Measurements from ENCODE around the gene ELOVL6.
"Not testable (repeated sequence)": the region's sequence is repeated elsewhere in the genome, so short reads cannot be mapped to it uniquely, and the experiment has no call there.

Gene ELOVL6

DNA sequence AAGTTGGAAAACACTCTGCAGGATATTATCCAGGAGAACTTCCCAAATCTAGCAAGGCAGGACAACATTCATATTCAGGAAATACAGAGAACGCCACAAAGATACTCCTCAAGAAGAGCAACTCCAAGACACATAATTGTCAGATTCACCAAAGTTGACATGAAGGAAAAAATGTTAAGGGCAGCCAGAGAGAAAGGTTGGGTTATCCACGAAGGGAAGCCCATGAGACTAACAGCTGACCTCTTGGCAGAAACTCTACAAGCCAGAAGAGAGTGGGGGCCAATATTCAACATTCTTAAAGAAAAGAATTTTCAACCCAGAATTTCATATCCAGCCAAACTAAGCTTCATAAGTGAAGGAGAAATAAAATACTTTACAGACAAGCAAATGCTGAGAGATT is 120.3 kb downstream of the ELOVL6 start:
- H3K4me3 Mint-ChIP-seq, H3K27me3 Mint-ChIP-seq, DNase-seq, H3K9me3 Mint-ChIP-seq, CTCF ChIA-PET, H3K4me1 Mint-ChIP-seq, H3K27ac Mint-ChIP-seq, H3K36me3 Mint-ChIP-seq: not testable (repeated sequence)

DNA sequence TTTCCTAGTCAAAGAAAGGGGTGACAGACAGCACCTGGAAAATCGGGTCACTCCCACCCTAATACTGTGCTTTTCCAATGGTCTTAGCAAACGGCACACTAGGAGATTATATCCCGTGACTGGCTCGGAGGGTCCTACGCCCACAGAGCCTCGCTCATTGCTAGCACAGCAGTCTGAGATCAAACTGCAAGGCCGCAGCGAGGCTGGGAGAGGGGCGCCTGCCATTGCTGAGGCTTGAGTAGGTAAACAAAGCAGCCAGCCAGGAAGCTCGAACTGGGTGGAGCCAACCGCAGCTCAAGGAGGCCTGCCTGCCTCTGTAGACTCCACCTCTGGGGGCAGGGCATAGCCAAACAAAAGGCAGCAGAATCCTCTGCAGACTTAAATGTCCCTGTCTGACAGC is 121.6 kb downstream of the ELOVL6 start:
- CTCF ChIA-PET, H3K27ac Mint-ChIP-seq, H3K9me3 Mint-ChIP-seq, H3K4me1 Mint-ChIP-seq, H3K4me3 Mint-ChIP-seq, H3K36me3 Mint-ChIP-seq, DNase-seq, H3K27me3 Mint-ChIP-seq: not testable (repeated sequence)

DNA sequence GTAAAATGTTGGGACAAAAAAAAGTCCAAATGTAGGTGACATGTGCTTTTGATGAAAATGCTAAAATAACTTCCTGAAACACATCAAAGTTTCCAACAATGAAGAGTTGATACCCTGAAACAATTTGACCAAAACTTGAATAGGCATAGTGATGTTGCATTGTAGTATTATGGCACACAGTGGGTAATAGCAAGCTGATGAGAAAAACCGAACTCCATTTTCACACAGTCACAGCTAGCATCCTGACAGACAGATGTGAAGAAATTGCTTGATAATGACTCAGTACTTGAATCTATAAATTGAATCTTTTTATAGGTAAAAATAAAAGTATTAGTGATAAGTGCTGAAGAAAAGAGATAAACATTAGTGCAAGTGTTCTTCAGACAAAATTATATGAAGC is 122.5 kb downstream of the ELOVL6 start:
- no peaks in the 10 kb centered on the region for H3K36me3 Mint-ChIP-seq
- CTCF ChIA-PET, result no interaction called here
- H3K9me3 Mint-ChIP-seq, result peaks cover 2% of the 10 kb centered on the region
- peaks cover 2% of the 10 kb centered on the region for H3K4me1 Mint-ChIP-seq
- no peak overlapping the region for H3K27ac Mint-ChIP-seq
- DNase-seq, result no peak
- no peak overlapping the region for H3K4me3 Mint-ChIP-seq
- no peaks in the 10 kb centered on the region for H3K27me3 Mint-ChIP-seq

GRCh38 chr4:110075083-110075738 is 123.2 kb downstream of the ELOVL6 start:
- no peak overlapping the region for H3K4me3 Mint-ChIP-seq
- CTCF ChIA-PET, result no interaction called here
- H3K36me3 Mint-ChIP-seq, result no peaks in the 10 kb centered on the region
- DNase-seq, result no peak
- no peaks in the 10 kb centered on the region for H3K27me3 Mint-ChIP-seq
- peaks cover 2% of the 10 kb centered on the region for H3K4me1 Mint-ChIP-seq
- no peak overlapping the region for H3K27ac Mint-ChIP-seq
- H3K9me3 Mint-ChIP-seq, result peaks cover 2% of the 10 kb centered on the region

- no peak overlapping the region for H3K4me3 Mint-ChIP-seq
- H3K4me1 Mint-ChIP-seq, result peaks cover 2% of the 10 kb centered on the region
- H3K9me3 Mint-ChIP-seq, result peaks cover 2% of the 10 kb centered on the region
- CTCF ChIA-PET, result no interaction called here
- no peaks in the 10 kb centered on the region for H3K36me3 Mint-ChIP-seq
- H3K27ac Mint-ChIP-seq, result no peak overlapping the region
- DNase-seq, result no peak
- H3K27me3 Mint-ChIP-seq, result no peaks in the 10 kb centered on the region
Observed at GRCh38 chr4:110074570-110074969, 123.8 kb downstream of the ELOVL6 start.

- H3K4me1 Mint-ChIP-seq, result peaks cover 2% of the 10 kb centered on the region
- H3K27me3 Mint-ChIP-seq, result no peaks in the 10 kb centered on the region
- H3K36me3 Mint-ChIP-seq, result no peaks in the 10 kb centered on the region
- DNase-seq, result no peak
- CTCF ChIA-PET, result interaction anchor here (0.8 kb wide), 1 partner anchor 74 kb away, joined by 3 read pairs; no protein-coding TSS in a partner anchor
- H3K9me3 Mint-ChIP-seq, result no peaks in the 10 kb centered on the region
- no peak overlapping the region for H3K4me3 Mint-ChIP-seq
- no peak overlapping the region for H3K27ac Mint-ChIP-seq
Observed at GRCh38 chr4:110073053-110073845, 125.2 kb downstream of the ELOVL6 start.

DNA sequence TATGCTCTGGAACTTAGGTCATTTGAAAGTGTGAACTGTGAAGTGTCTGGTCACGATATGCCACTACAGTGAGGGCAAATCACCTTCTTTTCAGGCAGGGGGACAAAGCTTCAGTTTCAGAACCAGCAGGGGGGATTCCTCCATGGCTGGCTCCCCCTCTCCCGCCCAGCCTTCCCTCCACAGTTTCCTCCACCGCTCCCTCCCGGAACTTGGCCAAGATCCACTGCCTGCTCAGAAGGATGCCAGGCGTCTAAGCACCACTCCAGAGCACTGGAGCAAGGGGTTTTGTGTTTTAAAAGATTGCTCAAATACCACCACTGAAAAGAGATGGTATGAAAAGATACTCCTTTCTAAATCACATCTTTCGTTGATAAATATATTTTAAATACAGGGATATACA is 126.9 kb downstream of the ELOVL6 start:
- H3K27me3 Mint-ChIP-seq, result no peaks in the 10 kb centered on the region
- no peaks in the 10 kb centered on the region for H3K9me3 Mint-ChIP-seq
- H3K27ac Mint-ChIP-seq, result no peak overlapping the region
- H3K4me1 Mint-ChIP-seq, result peaks cover 2% of the 10 kb centered on the region
- CTCF ChIA-PET, result no interaction called here
- no peak overlapping the region for H3K4me3 Mint-ChIP-seq
- no peak for DNase-seq
- no peaks in the 10 kb centered on the region for H3K36me3 Mint-ChIP-seq

GRCh38 chr4:110068248-110068647 is 130.2 kb downstream of the ELOVL6 start:
- Mint-ChIP-seq H3K9me3 (no peaks in the 10 kb centered on the region), H3K27me3 (no peaks in the 10 kb centered on the region), H3K36me3 (no peaks in the 10 kb centered on the region), H3K4me1 (no peaks in the 10 kb centered on the region), H3K4me3 (no peak overlapping the region), H3K27ac (no peak overlapping the region)
- no peak for DNase-seq
- CTCF ChIA-PET, result no interaction called here

- DNase-seq, result no peak
- Mint-ChIP-seq H3K36me3 (no peaks in the 10 kb centered on the region), H3K9me3 (no peaks in the 10 kb centered on the region), H3K27me3 (no peaks in the 10 kb centered on the region), H3K4me1 (peaks cover 19% of the 10 kb centered on the region), H3K27ac (no peak overlapping the region), H3K4me3 (no peak overlapping the region)
- CTCF ChIA-PET, result no interaction called here
Observed at GRCh38 chr4:110064934-110065333, 133.5 kb downstream of the ELOVL6 start.

DNA sequence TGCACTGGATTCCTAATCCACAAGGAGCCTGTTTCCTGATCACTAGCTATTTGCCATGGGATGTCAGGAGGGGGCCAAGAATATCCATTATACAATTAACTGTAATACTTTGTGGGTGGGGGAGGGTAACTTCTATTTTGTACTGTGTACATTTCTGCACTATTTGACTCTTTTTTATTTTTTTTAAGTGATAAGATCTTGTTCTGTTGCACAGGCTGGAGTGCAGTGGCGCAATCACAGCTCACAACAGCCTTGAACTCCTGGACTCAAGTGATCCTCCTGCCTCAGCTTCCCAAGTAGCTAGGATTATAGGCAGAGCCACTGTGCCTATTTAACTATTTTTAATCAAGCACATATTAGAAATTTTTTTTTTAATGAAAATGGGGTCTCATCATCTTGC is 134.1 kb downstream of the ELOVL6 start:
- H3K4me3 Mint-ChIP-seq, result no peak overlapping the region
- no peaks in the 10 kb centered on the region for H3K9me3 Mint-ChIP-seq
- CTCF ChIA-PET, result interaction anchor here (0.7 kb wide), 1 partner anchor 244 kb away, joined by 3 read pairs; no protein-coding TSS in a partner anchor
- no peaks in the 10 kb centered on the region for H3K27me3 Mint-ChIP-seq
- H3K4me1 Mint-ChIP-seq, result peaks cover 25% of the 10 kb centered on the region
- H3K36me3 Mint-ChIP-seq, result no peaks in the 10 kb centered on the region
- H3K27ac Mint-ChIP-seq, result no peak overlapping the region
- DNase-seq, result no peak

DNA sequence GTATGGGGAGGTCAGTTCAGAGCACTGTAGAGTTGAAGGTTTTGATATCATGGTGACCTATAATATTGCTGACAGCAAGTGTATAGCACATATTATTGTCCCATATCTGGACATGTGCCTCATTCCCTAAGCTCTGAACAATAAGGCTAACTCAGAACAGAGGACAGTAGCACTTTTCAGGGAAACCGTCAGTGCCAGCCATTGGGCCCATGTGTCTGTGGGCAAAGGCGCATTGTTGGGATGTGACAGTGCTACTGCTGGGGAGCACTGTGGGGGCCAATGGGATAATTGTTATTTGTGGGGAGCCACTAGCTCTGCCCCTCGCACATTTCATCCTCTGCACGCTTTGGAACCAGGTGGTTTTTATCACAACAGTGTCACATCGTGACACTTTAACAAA is 136.2 kb downstream of the ELOVL6 start:
- peaks cover 3% of the 10 kb centered on the region for H3K36me3 Mint-ChIP-seq

DNA sequence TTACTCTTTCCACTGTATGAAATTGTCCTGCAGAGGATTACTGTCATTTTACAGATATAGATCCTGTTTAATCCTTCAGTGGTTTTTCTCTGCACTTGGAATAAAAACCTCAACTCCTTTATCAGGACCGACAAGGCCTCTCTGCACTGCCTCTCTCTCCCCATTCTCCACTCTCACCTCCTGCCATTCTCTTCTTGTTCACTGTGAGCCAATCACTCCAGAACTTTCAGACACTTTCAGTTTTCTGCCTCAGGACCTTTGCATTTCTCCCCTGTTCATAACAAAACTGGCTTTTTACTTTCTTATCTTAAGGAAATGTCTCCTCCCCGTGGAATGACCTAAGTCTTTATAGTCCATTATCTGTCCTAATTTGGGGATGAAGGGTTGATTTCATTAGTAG is 137.3 kb downstream of the ELOVL6 start:
- Mint-ChIP-seq H3K36me3 (peaks cover 5% of the 10 kb centered on the region), H3K4me3 (no peak overlapping the region), H3K4me1 (peaks cover 36% of the 10 kb centered on the region), H3K9me3 (no peaks in the 10 kb centered on the region), H3K27ac (no peak overlapping the region), H3K27me3 (no peaks in the 10 kb centered on the region)
- no peak for DNase-seq
- CTCF ChIA-PET, result no interaction called here

More for the DNA sequence above, 136.2 kb downstream of the ELOVL6 start:
- CTCF ChIA-PET, result interaction anchor here (1.4 kb wide), 1 partner anchor 11 kb away, joined by 4 read pairs; no protein-coding TSS in a partner anchor
- H3K9me3 Mint-ChIP-seq, result no peaks in the 10 kb centered on the region
- peaks cover 36% of the 10 kb centered on the region for H3K4me1 Mint-ChIP-seq
- no peaks in the 10 kb centered on the region for H3K27me3 Mint-ChIP-seq
- no peak for DNase-seq
- no peak overlapping the region for H3K27ac Mint-ChIP-seq
- H3K4me3 Mint-ChIP-seq, result no peak overlapping the region

- Mint-ChIP-seq H3K4me1 (peaks cover 45% of the 10 kb centered on the region), H3K36me3 (peaks cover 5% of the 10 kb centered on the region), H3K4me3 (peak overlapping the region; percentile 39), H3K27me3 (no peaks in the 10 kb centered on the region), H3K27ac (peak overlapping the region; percentile 89), H3K9me3 (no peaks in the 10 kb centered on the region)
- no peak for DNase-seq
- CTCF ChIA-PET, result no interaction called here
Observed at GRCh38 chr4:110059556-110060191, 138.7 kb downstream of the ELOVL6 start.

DNA sequence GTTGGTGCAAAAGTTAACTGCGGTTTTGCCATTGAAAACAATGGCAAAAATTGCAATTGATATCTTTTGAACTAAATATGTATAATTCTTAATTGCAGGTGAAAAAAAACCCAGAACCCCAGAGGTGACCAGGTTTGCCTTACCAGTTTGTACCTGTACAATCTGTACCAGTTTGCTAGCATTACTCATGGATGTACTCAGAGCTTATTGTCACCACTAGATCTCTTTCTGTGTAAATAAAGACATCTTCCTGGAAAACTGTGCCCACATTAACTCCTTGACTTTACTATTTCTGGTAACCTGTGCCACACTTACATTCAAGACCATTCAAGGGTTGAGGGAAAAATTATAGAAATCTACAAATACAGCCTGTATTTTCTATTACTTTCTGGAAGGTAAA is 139.7 kb downstream of the ELOVL6 start:
- CTCF ChIA-PET, result interaction anchor here (1.2 to 1.3 kb wide), 2 partner anchors 9 to 460 kb away, joined by 3 to 6 read pairs; no protein-coding TSS in a partner anchor

More for the DNA sequence above, 139.7 kb downstream of the ELOVL6 start:
- peaks cover 5% of the 10 kb centered on the region for H3K36me3 Mint-ChIP-seq
- H3K9me3 Mint-ChIP-seq, result no peaks in the 10 kb centered on the region
- peak overlapping the region; percentile 49 for H3K27ac Mint-ChIP-seq
- peak overlapping the region; percentile 26 for H3K4me3 Mint-ChIP-seq
- H3K27me3 Mint-ChIP-seq, result no peaks in the 10 kb centered on the region
- peaks cover 45% of the 10 kb centered on the region for H3K4me1 Mint-ChIP-seq
- DNase-seq, result no peak

Data from activated naive CD4-positive, alpha-beta T cell treated with anti-CD3 and anti-CD28 coated beads, Interleukin-2, amount 10 ng/mL, durations not matched to agents 7 days and 5 days (primary cell).